GM23248 (cell line): ENCODE results near the gene CIDEC.

ENCODE experiments used
- EZH2 ChIP-seq: fragments of 200-600 bp; sonication (generic); IDR thresholded peaks from 2 replicates; pipeline ENCODE4 v1.6.1; 2018; ENCODE audit warnings: antibody characterized with exemption, mild to moderate bottlenecking; ENCODE audit not compliant: insufficient read depth, poor library complexity, severe bottlenecking
- EZH2phosphoT487 ChIP-seq: fragments of 200-600 bp; sonication (generic); IDR thresholded peaks from 2 replicates; pipeline ENCODE4 v1.6.1; 2018; ENCODE audit warnings: antibody characterized with exemption, moderate library complexity, mild to moderate bottlenecking, low read depth; ENCODE audit not compliant: insufficient read depth

GRCh38 chr3:9841015-9841414 lies 39.0 kb downstream of the CIDEC start:
- TF ChIP-seq EZH2phosphoT487 (no peak), EZH2 (no peak)
